Keratinocyte (primary cell): ENCODE data around the gene MARCHF2.

Experiments used
- CTCF ChIP-seq, 3 experiments: IDR thresholded peaks in 1 of 3; conservative IDR thresholded peaks in 1 of 3; optimal IDR thresholded peaks in 1 of 3; 2 replicates in 2 of 3; 3 replicates in 1 of 3; pipeline versions ENCODE3 to v1.5.1; 2011; ENCODE audit warnings: low read length in 3 of 3, mild to moderate bottlenecking in 3 of 3, moderate library complexity in 2 of 3, control low read depth in 1 of 3, inconsistent platforms in 1 of 3; ENCODE audit not compliant: insufficient read depth in 2 of 3; ENCODE audit errors: extremely low read depth in 1 of 3
- EZH2 ChIP-seq: IDR thresholded peaks from one replicate; pipeline ENCODE4 v1.6.1; 2012; ENCODE audit warnings: inconsistent platforms, mild to moderate bottlenecking, low read length, moderate library complexity

- no peak for TF ChIP-seq CTCF (optimal IDR thresholded peaks at IDR 0.05 in 1 of 3, IDR thresholded peaks at IDR 0.05 in 1 of 3, conservative IDR thresholded peaks at IDR 0.05 in 1 of 3; ENCODE audit: extremely low read depth in 1 of 3, insufficient read depth in 2 of 3, low read length in 3 of 3)
- no peak for TF ChIP-seq EZH2
These were observed 35.5 kb upstream of the MARCHF2 start for GRCh38 chr19:8377598-8377997.
